H1 (cell line): ENCODE results near the gene PTPRT.

ENCODE experiments used
- CBX5 ChIP-seq: fragments of 300-800, 300-1000 bp; sonication (generic); IDR thresholded peaks from 2 replicates; pipeline ENCODE4 v1.7.1; 2016; ENCODE audit warnings: antibody characterized with exemption, low read length, low read depth
- CBX8 ChIP-seq: fragments of 300-800, 300-1000 bp; sonication (generic); IDR thresholded peaks from 2 replicates; pipeline ENCODE4 v1.7.1; 2016; ENCODE audit warnings: low read depth, low read length, borderline replicate concordance
- CEBPB ChIP-seq: IDR thresholded peaks from 2 replicates; pipeline ENCODE4 v1.6.1; 2012; ENCODE audit warnings: low read depth, low read length
- CHD2 ChIP-seq: IDR thresholded peaks from 2 replicates; pipeline ENCODE4 v1.6.1; 2012; ENCODE audit warnings: low read length, improper control_type of control experiment
- HDAC6 ChIP-seq: IDR thresholded peaks from one replicate; pipeline ENCODE4 v1.7.1; 2012; ENCODE audit warnings: low read depth, mild to moderate bottlenecking, inconsistent platforms, low read length, moderate library complexity
- RXRA ChIP-seq: IDR thresholded peaks from 2 replicates; pipeline ENCODE4 v1.6.1; 2011; ENCODE audit warnings: low read depth, mild to moderate bottlenecking, low read length, moderate library complexity; ENCODE audit not compliant: insufficient read depth
- TF ChIP-seq, protein P1 (sequence below): IDR thresholded peaks from 2 replicates; pipeline ENCODE4 v1.6.1; 2011; ENCODE audit warnings: low read length, improper control_type of control experiment
- TF ChIP-seq, protein P2 (sequence below), 3 experiments: IDR thresholded peaks; 1 replicate in 2 of 3; 2 replicates in 1 of 3; pipeline versions ENCODE4 v1.5.1 to v1.6.1; 2011; ENCODE audit warnings: low read length in 3 of 3, mild to moderate bottlenecking in 3 of 3, inconsistent platforms in 2 of 3, low read depth in 1 of 3, moderate library complexity in 1 of 3; ENCODE audit not compliant: insufficient read depth in 1 of 3; ENCODE audit errors: control extremely low read depth in 1 of 3
- TF ChIP-seq, protein P3 (sequence below): IDR thresholded peaks from 2 replicates; pipeline ENCODE4 v1.6.1; 2011; ENCODE audit warnings: low read depth, mild to moderate bottlenecking, low read length; ENCODE audit not compliant: insufficient read depth

DNA sequence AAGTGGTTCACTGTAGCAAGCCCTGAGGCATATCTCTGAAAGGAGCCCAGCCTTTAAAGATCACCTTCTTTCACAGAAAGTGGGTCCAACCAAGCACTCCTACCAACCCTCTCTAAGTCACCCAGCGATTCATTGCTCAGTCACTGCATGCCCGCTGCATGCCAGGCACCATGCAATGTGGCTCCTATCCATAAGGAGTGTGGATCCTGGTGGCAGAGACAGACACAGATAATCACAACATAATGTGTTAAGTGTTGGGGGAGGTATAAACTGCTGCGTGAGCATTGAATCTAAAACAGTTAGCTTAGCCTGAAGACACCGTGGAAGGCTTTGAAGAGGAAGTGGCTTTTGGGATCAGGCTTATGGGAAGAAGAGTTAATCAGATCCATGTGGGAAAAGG, 659.5 kb downstream of the PTPRT start:
- TF ChIP-seq, protein P1, sequence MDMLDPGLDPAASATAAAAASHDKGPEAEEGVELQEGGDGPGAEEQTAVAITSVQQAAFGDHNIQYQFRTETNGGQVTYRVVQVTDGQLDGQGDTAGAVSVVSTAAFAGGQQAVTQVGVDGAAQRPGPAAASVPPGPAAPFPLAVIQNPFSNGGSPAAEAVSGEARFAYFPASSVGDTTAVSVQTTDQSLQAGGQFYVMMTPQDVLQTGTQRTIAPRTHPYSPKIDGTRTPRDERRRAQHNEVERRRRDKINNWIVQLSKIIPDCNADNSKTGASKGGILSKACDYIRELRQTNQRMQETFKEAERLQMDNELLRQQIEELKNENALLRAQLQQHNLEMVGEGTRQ, result no peak
- TF ChIP-seq RXRA, result no peak
- TF ChIP-seq, protein P2, sequence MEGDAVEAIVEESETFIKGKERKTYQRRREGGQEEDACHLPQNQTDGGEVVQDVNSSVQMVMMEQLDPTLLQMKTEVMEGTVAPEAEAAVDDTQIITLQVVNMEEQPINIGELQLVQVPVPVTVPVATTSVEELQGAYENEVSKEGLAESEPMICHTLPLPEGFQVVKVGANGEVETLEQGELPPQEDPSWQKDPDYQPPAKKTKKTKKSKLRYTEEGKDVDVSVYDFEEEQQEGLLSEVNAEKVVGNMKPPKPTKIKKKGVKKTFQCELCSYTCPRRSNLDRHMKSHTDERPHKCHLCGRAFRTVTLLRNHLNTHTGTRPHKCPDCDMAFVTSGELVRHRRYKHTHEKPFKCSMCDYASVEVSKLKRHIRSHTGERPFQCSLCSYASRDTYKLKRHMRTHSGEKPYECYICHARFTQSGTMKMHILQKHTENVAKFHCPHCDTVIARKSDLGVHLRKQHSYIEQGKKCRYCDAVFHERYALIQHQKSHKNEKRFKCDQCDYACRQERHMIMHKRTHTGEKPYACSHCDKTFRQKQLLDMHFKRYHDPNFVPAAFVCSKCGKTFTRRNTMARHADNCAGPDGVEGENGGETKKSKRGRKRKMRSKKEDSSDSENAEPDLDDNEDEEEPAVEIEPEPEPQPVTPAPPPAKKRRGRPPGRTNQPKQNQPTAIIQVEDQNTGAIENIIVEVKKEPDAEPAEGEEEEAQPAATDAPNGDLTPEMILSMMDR (IDR thresholded peaks at IDR 0.05; ENCODE audit: control extremely low read depth in 1 of 3, insufficient read depth in 1 of 3, low read depth in 1 of 3, low read length in 3 of 3), result no peak
- no peak for TF ChIP-seq HDAC6
- TF ChIP-seq, protein P3, sequence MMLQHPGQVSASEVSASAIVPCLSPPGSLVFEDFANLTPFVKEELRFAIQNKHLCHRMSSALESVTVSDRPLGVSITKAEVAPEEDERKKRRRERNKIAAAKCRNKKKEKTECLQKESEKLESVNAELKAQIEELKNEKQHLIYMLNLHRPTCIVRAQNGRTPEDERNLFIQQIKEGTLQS, result no peak
- TF ChIP-seq CEBPB, result no peak
- no peak for TF ChIP-seq CBX5
- no peak for TF ChIP-seq CBX8
- TF ChIP-seq CHD2, result no peak
